ENCODE results near the gene STX10.
"Not testable (repeated sequence)": the region's sequence is repeated elsewhere in the genome, so short reads cannot be mapped to it uniquely, and the experiment has no call there.

Gene STX10

GRCh38 chr19:13164343-13165161 lies 14.4 kb upstream of the STX10 start:
- DNase-seq (ENCODE audit: low read depth in 2 of 2): peak in 1 of 2 donors; percentile 22

GRCh38 chr19:13163609-13164342 lies 13.6 kb upstream of the STX10 start:
- DNase-seq (ENCODE audit: low read depth in 2 of 2): no peak

DNA sequence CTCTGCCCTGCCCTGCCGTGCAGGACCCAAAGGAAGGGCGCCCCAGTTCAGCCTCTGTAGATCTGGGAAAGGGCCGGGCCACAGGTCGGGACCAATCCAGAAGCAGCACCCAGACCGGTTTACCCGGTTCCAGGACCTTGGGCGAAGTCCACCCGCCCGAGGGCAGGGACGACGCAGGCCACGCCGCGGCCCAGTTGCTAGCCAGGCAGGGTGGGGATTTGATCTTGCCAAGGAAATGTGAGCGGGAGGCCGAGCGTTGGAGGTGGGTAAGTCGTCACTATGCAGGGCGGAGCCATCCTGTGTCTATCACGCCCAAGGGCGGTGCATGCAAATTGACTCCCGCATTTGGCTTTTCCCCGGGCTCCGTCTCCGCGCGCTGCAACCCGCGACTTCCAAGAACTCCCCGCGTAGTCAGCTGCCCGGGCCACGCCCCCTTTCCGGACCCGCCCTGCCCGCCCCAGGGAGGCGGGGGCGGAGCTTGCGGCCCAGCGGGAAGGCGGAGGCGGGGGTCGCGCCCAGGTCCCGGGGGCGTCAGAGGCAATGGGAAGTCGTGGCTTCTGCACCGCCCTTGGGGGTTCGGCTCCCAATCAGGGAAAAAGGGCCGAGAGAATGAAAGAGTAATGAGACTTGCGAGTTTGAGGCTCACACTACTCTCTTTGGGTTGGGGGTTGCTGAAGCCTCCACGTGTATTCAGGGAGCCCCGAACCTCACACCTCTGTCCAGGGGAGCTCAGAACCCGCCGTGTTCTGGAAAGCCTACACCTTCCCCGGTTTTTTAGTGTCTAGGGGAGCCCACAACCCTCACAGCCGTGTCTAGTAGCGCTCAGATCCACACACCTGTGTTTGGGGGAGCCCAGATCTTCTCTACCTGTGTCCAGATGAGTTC lies 12.8 kb upstream of the STX10 start:
- peak; percentile 78 to 84 for DNase-seq (ENCODE audit: low read depth in 2 of 2)

GRCh38 chr19:13160557-13160956 lies 10.4 kb upstream of the STX10 start:
- DNase-seq (ENCODE audit: low read depth in 2 of 2): no peak

GRCh38 chr19:13159713-13160112 lies 9.5 kb upstream of the STX10 start:
- DNase-seq (ENCODE audit: low read depth in 2 of 2): no peak

DNA sequence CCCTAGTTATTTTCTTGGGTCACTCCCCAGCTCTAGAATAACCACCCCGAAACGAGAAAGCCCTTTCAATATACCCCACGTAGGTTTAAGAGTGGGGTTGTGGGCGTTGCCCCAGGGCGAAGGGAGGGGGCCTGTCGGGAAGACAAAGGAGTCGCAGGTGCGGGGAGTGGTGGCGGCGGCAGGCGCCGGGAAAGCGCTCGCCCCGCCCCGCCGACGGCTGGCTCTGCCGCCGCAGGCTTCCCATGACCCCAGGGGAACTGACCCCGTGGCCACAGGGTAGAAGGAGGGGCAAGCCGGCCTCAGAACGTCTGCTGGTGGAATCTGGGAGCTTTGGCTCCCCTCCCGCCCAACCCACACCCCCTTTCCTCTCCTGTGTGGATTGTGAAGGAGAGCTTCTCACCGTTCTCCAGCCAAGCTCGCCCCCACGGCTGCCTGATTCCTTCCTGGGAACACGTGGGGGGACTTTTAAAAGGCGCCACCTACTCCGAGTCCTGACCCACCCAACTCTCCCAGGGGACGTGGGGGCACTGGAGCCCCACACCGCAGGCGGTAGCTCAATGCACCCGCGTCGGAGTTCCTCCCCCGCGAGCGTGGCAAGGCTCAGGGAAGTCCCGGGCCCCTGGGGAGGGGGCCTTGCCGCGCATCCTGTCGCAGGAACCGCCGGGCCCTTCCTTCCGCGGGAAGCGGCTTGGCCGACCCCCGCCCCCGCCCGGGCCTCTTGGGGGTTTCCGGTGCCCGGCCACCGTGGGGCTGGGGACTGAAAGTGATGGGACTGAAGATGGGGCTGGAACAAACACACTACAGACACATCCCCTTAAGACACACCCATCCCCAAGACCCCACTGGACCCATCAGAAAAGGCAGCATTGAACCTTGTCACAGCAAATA lies 5.5 kb upstream of the STX10 start:
- DNase-seq (ENCODE audit: low read depth in 2 of 2): peak; percentile 47 to 61

DNA sequence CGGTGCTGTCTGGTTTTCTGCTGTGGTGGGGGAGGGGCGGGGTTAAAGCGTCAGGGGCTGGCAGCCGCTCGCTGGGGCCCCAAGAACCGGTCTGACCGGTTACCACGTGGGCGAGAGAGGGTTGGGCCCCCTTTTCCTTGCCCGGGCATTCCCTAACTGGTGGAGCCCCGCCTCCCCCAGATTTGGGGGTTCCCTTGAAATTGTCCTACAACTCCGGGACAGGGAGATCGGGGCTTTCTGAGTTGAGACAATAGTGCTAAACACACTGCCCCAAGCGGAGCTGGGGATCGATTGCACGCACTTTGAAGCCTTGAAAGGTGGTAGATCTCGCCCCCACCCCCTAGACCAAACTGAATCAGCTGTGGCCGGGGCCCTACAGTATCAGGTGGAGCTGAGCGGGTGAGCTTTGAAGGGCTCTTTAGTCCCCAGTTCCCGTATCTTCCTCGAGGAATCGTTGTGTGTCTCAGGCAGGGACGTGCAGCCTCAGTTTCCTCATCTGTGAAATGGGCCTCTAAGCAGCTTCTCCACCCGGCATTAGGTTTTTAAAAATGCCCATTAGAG lies 4.8 kb upstream of the STX10 start:
- peak; percentile 62 to 69 for DNase-seq (ENCODE audit: low read depth in 2 of 2)

DNA sequence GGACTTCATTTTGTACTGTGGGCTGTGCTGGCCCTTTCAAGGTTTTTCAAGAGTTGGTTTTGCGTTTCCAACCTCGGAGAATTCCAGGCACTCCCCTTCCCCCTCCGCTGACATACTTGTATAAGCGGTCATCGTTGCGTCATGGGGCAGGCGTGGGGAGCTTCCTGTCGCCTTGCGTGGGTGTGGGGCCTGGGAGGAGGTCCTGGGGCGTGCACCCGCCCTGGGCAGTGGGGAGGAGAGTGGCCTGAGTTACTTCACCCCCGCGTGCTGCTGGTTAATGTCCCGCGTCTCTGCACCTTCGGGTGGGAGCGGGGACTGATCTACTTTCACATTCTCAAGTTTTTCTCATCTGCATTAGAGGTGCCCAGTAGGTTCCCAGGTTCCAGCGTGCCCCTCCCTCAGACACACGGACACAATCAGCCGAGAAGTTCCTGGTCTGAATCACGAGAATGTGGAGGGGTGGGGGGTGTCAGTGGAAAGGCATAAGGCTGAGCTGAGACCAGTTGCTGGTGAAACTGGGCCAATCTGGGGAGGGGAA lies 4.1 kb upstream of the STX10 start:
- DNase-seq (ENCODE audit: low read depth in 2 of 2): peak; percentile 41 to 59

DNA sequence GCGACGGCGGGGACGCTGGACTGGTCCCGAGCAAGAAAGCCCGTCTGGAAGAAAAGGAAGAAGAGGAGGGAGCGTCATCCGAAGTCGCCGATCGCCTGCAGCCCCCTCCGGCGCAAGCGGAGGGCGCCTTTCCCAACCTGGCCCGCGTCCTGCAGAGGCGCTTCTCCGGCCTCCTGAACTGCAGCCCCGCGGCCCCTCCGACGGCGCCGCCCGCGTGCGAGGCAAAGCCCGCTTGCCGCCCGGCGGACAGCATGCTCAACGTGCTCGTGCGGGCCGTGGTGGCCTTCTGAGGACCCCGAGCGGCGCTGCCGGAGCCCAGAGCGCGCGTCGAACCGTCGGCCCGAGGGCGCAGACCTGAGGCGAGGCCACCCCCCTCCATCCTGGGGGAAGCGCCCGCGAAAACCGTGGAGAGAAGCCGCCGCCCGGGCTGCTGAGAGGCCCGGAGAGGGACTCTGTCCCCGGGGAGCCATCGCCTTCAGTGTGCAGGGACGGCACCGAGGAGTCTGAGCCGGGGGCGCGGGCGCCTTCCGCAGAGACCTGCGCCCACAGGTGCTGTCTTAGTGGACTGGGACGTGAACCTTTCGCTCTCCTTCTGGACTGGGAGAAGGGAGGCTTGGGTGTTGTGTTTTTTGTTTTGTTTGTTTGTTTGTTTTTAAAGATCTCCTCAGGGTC lies 3.5 kb upstream of the STX10 start:
- DNase-seq (ENCODE audit: low read depth in 2 of 2): no peak

DNA sequence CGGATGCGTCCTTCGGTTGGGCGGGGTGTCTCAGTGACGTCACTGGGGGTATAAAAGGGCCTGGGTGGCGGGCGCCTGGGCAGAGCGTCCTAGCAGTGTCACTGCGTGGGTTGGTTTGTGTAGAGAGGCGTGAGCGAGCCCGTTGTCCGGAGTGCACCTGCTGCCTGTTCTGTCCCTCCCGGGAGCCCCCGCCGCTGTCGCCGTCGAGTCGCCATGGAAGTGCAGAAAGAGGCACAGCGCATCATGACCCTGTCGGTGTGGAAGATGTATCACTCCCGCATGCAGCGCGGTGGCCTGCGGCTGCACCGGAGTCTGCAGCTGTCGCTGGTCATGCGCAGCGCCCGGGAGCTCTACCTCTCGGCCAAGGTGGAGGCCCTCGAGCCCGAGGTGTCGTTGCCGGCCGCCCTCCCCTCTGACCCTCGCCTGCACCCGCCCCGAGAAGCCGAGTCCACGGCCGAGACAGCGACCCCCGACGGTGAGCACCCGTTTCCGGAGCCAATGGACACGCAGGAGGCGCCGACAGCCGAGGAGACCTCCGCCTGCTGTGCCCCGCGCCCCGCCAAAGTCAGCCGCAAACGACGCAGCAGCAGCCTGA lies 2.9 kb upstream of the STX10 start:
- DNase-seq (ENCODE audit: low read depth in 2 of 2): peak; percentile 91 to 99

DNA sequence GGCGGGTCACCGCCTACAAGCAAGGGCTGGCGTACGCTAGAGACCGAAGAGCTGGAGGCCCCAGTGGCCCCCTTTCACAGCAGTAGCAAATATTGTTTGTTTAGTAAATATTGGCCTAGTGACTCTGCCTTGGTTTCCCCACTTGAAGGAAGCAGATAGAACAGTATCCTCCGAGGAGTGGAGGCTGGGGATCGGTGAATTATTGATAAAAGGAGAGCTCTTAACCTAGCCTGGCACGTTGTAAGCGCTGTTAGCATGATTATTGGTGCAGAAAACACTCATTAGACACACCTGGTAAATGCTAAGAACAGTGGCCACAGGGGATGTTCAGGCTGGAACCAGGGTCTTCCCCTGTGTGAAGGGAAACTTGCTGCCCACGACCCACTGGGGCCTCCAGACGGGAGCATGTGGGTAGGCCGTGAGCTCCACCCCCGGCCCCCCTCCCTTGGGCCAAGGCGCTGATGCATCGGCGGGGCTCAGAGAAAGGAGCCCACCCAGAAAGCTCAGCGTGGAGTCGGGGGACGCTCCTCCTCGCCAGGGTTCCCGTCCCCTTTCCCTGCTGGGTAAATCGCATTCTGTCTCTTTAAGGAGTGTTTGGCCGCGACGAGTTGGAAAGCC lies 2.3 kb upstream of the STX10 start:
- DNase-seq (ENCODE audit: low read depth in 2 of 2): no peak

DNA sequence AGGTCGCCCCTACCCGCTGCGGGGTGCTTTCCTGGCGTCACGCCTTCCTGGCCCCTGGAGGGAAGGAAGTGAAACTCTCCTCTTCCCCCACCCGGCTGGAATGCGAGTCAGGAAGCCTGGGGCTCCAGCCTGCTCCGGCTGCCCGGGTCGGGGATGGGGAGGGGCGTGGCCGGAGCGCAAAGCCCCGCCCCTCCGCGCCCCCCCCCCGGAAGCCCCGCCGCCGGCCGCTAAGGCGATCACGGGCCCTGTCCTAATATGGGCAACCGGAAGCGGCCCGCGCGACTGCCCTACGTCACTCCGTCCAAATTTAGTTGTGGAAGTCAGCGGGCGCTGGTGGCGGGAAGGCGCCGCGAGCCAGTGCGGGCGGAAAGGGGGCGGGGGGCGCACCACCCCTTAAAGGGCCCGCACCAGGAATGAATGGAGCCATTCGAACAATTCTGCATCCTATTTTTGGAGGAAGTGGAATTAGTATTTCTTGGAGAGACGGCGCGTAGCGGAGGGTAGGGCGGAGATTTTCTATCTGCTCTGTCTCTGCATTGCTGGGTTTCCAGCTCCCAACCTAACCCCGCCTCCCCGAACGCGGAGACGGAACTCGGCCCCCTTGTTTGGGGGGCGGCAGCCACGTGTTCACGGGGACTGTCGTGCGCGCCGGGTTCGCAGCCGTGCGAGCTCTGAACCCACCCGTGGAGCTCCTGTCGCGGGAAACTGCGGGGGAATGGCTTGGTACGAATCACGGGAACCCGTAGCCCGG lies 1.6 kb upstream of the STX10 start:
- peak; percentile 91 to 93 for DNase-seq (ENCODE audit: low read depth in 2 of 2)

GRCh38 chr19:13150931-13151604 lies 893 bp upstream of the STX10 start:
- DNase-seq (ENCODE audit: low read depth in 2 of 2): no peak

DNA sequence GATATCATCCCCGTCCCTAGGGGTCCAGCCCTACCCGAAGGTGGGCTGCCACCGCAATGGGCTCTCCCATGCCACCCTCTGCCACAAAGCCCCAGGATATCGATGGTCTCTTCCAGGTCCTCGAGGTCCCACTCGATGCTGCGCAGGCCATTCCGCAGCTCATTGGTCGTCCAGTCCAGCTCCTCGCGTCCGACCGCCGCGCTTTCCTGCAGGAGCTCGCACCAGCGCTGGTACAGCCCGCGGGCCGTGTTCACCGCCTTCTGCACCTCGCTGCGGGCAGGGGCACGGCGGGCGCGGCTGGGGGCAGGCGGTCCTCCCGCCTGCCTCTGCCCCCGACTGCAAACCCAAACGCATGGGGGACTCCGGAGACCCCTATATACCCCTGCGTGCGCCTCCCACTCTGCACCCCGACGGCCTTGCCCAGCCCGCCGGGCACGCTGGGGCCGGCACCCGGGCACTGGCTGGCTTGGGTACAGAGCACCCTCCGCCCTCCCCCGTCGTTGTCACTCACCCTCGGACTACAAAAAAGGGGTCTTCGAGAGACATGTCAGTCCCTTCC lies 468 bp downstream of the STX10 start:
- DNase-seq (ENCODE audit: low read depth in 2 of 2): no peak

GRCh38 chr19:13149173-13149627 lies 975 bp downstream of the STX10 start:
- DNase-seq (ENCODE audit: low read depth in 2 of 2): not testable (repeated sequence)

- DNase-seq (ENCODE audit: low read depth in 2 of 2): no peak
Observed at GRCh38 chr19:13146763-13147563, 3.2 kb downstream of the STX10 start.
